Measurements from ENCODE around the gene SURF2.
"Not testable (repeated sequence)": the region's sequence is repeated elsewhere in the genome, so short reads cannot be mapped to it uniquely, and the experiment has no call there.

SURF2 gene

DNA sequence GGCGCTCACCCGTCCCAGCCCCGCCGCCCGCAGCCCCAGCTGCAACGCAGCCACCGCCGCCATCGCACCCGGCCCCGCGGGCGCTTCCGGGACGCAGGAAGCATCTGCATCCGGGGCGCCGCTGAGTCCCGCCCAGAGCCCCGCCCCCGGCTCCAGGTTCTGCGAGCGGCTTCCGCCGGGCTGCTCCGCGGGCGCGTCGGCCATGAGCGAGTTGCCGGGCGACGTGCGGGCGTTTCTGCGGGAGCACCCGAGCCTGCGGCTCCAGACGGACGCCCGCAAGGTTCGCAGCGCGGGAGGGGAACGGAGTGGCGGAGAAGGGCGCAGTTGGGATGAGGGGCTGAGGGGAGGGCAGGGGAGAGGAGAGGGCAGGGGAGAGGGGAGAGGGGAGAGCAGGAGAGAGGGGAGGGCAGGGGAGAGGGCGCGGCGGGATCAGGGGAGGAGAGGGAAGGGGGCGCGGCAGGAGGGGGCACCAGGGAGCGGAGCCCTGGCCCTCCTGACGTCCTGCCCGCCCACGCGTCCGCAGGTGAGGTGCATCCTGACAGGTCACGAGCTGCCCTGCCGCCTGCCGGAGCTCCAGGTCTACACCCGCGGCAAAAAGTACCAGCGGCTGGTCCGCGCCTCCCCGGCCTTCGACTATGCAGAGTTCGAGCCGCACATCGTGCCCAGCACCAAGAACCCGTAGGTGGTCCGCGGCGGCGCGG is at the start of gene SURF2, which contains the start of gene SURF1:
Gene SURF2, plus strand, starts transcription at position 160 of the 701 bp plus-strand sequence. Its CDS starts 43 bp downstream, at position 203.
Gene SURF1, minus strand, starts transcription at position 97 of the 701 bp plus-strand sequence. Its CDS starts 34 bp downstream, at position 63.
- intact Hi-C loops (cut with micrococcal nuclease), result loop anchor here (1.0 to 10.0 kb wide), 3 partner anchors 8 to 172 kb away; partner anchors contain the start of genes MED22, RPL7A and SLC2A6
- Mint-ChIP-seq H3K27me3 (no peaks in the 10 kb centered on the region), H3K36me3 (ENCODE audit: low read depth) (peaks cover 66% of the 10 kb centered on the region), H3K9me3 (no peaks in the 10 kb centered on the region), H3K4me3 (peak within 1 kb of the TSS; percentile 90), H3K27ac (peak within 1 kb of the TSS; percentile 79), H3K4me1 (ENCODE audit: low read depth) (peaks cover 35% of the 10 kb centered on the region)

DNA sequence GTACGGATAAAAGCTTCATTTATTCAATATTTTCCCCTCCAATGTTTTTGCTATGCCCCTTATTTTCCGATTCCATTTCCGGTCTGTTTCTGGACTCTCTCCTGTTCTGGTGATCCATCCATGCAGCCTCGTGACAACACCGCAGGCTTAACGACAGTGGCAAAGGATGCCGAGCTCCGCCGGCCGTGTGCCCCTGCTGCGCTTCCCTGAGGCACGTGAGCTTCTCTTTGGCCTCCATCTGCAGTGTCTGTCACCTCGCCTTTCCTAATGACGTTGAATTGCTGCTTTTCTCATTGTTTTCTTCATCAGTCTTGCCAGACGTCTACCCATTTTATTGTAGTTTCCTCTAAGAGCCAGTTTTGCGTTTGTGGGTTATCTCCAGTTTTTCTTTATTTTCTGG is 49.0 kb upstream of the SURF2 start:
- intact Hi-C loops (cut with micrococcal nuclease), result no loop called here
- Mint-ChIP-seq H3K27me3 (peaks cover 1% of the 10 kb centered on the region), H3K4me3 (no peak overlapping the region), H3K9me3 (peaks cover 11% of the 10 kb centered on the region), H3K36me3 (ENCODE audit: low read depth) (no peaks in the 10 kb centered on the region), H3K4me1 (ENCODE audit: low read depth) (no peaks in the 10 kb centered on the region), H3K27ac (no peak overlapping the region)

DNA sequence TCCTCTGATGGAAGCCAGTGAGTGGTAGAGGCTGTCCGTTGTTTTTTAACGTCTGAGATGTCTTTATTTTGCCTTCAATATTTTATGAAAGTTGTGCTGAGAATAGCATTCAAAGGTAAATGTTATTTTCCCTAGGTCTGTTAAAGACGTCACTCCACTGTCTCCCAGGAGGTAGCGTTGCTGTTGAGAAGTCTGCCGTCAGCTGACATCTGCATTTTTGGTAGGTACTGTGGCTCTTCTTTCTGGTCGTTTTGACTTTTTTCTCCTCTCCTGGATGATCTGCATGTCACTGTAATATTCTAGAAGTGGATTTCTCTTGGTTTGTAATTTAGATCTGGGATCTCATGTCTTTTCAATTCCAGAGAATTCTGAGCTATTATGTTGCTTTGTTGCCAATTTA is 46.7 kb upstream of the SURF2 start:
- Mint-ChIP-seq H3K4me1 (ENCODE audit: low read depth) (no peaks in the 10 kb centered on the region), H3K36me3 (ENCODE audit: low read depth) (no peaks in the 10 kb centered on the region), H3K4me3 (no peak overlapping the region), H3K9me3 (peaks cover 11% of the 10 kb centered on the region), H3K27me3 (peaks cover 3% of the 10 kb centered on the region), H3K27ac (no peak overlapping the region)
- intact Hi-C loops (cut with micrococcal nuclease), result no loop called here

DNA sequence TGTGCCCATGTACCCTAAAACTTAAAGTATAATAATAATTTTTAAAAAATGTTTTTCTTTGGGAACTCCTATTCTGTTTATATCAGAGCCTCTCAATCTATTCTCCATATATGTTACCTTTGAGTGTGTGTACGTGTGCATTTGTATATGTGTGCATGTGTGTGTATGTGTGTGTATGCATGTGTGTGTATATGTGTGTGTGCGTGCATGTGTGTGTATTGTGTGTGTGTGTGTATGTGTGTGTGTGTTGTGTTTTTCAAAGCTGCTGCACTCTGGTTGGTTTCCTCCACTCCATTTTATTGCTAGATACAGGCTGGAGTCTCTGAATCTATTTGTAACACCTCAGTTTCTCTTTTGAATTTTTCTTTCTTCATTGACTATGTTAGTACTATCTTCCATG is 40.4 kb upstream of the SURF2 start:
- Mint-ChIP-seq H3K27ac (no peak overlapping the region), H3K9me3 (no peaks in the 10 kb centered on the region), H3K36me3 (ENCODE audit: low read depth) (no peaks in the 10 kb centered on the region), H3K4me1 (ENCODE audit: low read depth) (no peaks in the 10 kb centered on the region), H3K4me3 (no peak overlapping the region), H3K27me3 (peaks cover 2% of the 10 kb centered on the region)
- intact Hi-C loops (cut with micrococcal nuclease), result no loop called here

DNA sequence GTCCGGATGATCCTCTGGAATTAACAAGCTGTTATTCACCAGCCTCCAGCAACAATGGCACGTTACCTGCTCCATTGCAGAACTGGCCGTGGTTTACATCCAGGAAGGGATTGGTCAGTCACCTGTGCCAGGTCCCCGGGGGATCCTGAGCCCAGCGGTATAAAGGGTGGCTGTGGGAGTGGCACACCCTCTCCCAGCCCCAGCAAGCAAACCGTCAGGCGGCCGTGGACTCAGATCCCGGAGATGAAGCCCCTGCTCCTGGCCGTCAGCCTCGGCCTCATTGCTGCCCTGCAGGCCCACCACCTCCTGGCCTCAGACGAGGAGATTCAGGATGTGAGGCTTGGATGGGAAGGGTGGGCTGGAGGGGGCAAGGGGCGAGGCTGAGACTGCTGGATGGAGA is 38.8 kb upstream of the SURF2 start:
- H3K36me3 Mint-ChIP-seq (ENCODE audit: low read depth); H3K4me1 Mint-ChIP-seq (ENCODE audit: low read depth); H3K4me3 Mint-ChIP-seq; H3K27me3 Mint-ChIP-seq; intact Hi-C loops (cut with micrococcal nuclease); H3K27ac Mint-ChIP-seq; H3K9me3 Mint-ChIP-seq: not testable (repeated sequence)

DNA sequence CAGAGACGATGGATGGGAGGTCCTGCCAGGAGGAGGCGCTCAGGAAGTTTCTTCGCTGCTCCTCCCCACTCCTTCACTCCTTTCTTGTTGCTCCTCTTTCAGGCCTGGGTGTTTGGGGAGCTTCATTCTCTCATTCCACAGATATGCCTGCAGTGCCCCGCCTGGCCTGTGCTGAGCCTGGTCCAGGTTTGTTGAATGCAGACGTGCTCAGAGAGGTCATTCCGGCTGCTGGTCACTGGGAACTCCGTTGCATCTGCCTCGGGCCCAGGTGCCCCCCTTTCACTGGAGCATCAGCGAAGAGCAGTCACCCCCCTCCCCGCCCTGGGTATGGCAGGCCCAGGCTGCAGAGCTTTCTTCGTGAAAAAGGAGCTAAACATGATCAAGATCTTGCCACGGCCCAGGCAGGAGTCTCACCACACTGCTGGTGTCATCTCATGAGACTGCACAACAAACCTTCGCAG is 35.9 kb upstream of the SURF2 start:
- no peaks in the 10 kb centered on the region for H3K36me3 Mint-ChIP-seq (ENCODE audit: low read depth)
- H3K27me3 Mint-ChIP-seq, result peaks cover 7% of the 10 kb centered on the region
- no peak overlapping the region for H3K27ac Mint-ChIP-seq
- no peaks in the 10 kb centered on the region for H3K9me3 Mint-ChIP-seq
- no peak overlapping the region for H3K4me3 Mint-ChIP-seq
- peaks cover 6% of the 10 kb centered on the region for H3K4me1 Mint-ChIP-seq (ENCODE audit: low read depth)
- intact Hi-C loops (cut with micrococcal nuclease), result no loop called here

DNA sequence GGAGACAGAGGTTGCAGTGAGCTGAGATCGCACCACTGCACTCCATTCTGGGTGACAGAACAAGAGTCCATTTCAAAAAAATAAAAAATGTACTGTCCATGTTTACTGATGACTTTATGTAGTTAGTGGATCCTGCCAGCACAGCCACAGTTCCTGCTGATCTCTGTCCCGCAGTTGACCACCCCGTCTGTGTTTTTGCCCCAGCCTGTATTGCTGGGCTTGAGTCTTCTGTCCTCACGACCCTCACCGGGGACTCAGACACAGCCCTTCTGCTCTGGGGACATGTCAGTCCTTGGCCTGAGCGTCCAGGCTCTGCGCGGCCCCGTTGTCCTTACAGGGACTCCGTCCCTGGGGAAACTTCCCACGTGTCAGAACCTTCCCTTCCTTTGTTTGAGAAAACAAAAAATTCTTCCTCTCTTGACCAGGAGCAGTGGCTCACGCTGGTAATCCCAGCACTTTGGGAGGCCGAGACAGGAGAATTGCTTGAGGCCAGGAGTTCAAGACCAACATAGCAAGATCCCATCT is 34.9 kb upstream of the SURF2 start:
- no peaks in the 10 kb centered on the region for H3K36me3 Mint-ChIP-seq (ENCODE audit: low read depth)
- intact Hi-C loops (cut with micrococcal nuclease), result no loop called here
- peaks cover 6% of the 10 kb centered on the region for H3K4me1 Mint-ChIP-seq (ENCODE audit: low read depth)
- H3K27me3 Mint-ChIP-seq, result peaks cover 7% of the 10 kb centered on the region
- H3K4me3 Mint-ChIP-seq, result no peak overlapping the region
- no peaks in the 10 kb centered on the region for H3K9me3 Mint-ChIP-seq
- H3K27ac Mint-ChIP-seq, result no peak overlapping the region

DNA sequence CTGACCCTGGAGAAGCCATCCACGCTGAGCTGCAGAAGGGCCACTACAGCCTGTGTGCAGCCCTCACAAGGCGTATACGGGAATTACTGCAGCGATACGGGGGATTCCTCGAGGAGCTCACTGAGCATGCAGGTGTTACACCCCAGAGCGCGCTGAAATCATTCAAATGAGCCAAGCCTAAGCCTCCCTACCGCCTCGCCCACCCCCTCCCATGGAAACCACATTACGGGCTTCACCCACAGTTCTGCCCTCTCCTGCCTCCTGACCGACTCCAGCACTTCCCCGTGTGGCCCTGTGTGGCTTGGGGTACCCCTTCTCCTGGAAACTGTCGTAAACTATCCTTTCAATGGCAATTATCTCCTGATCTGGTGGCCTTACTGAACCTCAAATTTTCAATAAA is 33.6 kb upstream of the SURF2 start:
- Mint-ChIP-seq H3K36me3 (ENCODE audit: low read depth) (no peaks in the 10 kb centered on the region), H3K4me3 (no peak overlapping the region), H3K27ac (no peak overlapping the region), H3K9me3 (no peaks in the 10 kb centered on the region), H3K4me1 (ENCODE audit: low read depth) (peaks cover 6% of the 10 kb centered on the region), H3K27me3 (peaks cover 7% of the 10 kb centered on the region)
- intact Hi-C loops (cut with micrococcal nuclease), result no loop called here

DNA sequence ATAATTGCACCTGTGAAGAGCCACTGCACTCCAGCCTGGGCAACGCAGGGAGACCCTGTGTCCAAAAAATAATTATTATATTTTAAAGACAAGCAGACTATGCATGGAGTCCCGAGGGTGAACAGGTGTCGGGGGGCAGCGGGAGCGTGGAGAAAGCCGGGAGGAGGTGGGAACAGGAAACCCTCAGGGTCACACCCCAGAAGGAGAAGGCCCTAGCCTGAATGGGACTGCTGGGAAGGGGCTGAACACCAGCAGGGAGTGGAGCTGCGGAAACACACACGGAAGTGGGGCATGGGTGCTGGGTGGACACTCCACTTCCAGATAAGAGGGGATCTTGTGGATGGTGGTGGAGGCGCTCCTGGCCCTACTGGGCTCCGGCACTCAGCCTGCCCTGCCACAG is 33.1 kb upstream of the SURF2 start:
- Mint-ChIP-seq H3K9me3 (no peaks in the 10 kb centered on the region), H3K27ac (no peak overlapping the region), H3K4me1 (ENCODE audit: low read depth) (peaks cover 6% of the 10 kb centered on the region), H3K36me3 (ENCODE audit: low read depth) (peaks cover 1% of the 10 kb centered on the region), H3K27me3 (peaks cover 7% of the 10 kb centered on the region), H3K4me3 (no peak overlapping the region)
- intact Hi-C loops (cut with micrococcal nuclease), result no loop called here

DNA sequence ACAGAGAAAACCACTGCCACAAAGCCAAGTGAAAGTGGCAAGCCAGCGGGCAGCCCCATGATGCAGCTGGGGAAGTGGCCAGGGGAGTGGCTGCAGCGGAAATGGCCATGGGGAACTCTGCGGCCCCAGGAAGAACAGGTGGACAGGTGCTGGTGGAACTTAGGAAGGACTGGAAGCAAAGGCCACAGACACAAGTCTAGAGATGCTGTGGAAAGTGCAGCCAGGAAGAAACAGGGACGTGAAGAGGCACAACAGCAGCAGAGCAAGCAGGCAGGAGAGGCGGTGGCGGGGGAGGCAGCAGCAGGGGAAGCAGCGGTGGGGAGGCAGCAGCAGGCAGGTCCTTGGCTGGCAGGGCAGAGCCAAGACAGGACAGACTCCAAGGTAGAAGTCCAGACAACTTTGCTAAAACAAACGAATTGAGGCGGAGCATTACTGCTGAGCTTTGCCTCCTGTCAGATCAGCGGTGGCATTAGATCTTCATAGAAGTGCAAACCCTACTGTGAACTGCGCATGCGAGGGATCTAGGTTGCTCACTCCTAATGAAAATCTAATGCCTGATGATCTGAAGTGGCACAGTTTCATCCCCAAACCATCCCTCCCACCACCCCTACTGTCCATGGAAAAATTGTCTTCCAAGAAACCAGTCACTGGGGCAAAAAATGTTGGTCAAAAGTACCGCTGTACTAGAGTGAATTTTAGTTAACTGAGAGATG is 32.2 kb upstream of the SURF2 start:
- Mint-ChIP-seq H3K36me3 (ENCODE audit: low read depth) (peaks cover 9% of the 10 kb centered on the region), H3K27me3 (peaks cover 7% of the 10 kb centered on the region), H3K4me3 (no peak overlapping the region), H3K9me3 (no peaks in the 10 kb centered on the region), H3K4me1 (ENCODE audit: low read depth) (peaks cover 12% of the 10 kb centered on the region), H3K27ac (peak overlapping the region; percentile 3)
- intact Hi-C loops (cut with micrococcal nuclease), result no loop called here

DNA sequence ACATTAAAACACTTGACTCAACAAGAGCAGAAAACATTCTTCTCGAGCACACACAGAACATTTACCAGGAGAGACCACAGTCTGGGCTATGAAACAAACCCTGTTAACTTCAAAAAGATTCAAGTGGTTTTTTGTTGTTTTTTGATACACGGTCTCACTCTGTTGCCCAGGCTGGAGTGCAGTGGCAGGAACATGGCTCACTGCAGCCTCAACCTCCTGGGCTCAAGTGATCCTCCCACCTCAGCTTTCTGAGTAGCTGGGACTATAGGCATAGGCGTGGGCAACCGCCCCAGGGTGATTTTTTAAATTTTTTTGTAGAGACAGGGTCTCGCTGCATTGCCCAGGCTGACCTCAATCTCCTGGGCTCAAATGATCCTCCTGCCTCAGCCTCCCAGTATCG is 29.3 kb upstream of the SURF2 start:
- intact Hi-C loops (cut with micrococcal nuclease), result loop anchor here (5.0 kb wide), 1 partner anchor 140 kb away; no protein-coding TSS in a partner anchor
- not testable (repeated sequence) for H3K9me3 Mint-ChIP-seq, H3K27ac Mint-ChIP-seq, H3K4me3 Mint-ChIP-seq, H3K27me3 Mint-ChIP-seq
- peaks cover 33% of the 10 kb centered on the region for H3K36me3 Mint-ChIP-seq (ENCODE audit: low read depth)
- peaks cover 30% of the 10 kb centered on the region for H3K4me1 Mint-ChIP-seq (ENCODE audit: low read depth)

DNA sequence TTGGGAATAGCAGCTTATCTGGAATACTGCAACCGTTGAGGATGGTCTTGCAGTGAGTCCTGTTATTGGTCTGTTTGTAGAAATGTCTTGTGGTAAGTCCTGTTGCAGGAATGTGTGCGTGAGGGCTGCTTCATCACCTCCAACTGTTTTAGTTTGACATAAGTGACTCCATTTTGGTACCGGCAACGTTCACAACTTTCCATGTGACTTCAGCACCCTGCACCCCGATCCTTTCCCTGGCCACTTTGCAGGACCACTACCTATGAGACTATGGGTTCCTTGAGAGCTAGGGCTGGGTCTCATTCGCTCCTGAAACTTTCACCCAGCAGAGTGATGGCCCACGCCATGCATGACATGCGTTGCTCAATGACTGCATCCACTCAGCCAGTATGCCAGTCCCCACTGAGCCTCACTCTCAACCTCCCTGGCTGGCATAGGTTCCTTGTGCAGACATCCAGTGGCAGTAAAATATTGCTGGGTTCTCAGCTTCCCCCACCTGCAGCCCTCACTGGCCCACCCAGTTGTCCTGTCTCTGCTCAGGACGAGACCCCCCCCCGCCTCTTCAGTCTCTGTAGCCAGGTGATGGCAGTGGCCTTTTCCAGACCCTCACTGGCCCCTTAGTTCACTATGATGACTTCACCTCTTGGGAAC is 28.4 kb upstream of the SURF2 start:
- Mint-ChIP-seq H3K9me3 (no peaks in the 10 kb centered on the region), H3K27ac (no peak overlapping the region), H3K36me3 (ENCODE audit: low read depth) (peaks cover 42% of the 10 kb centered on the region), H3K27me3 (peaks cover 5% of the 10 kb centered on the region), H3K4me1 (ENCODE audit: low read depth) (peaks cover 39% of the 10 kb centered on the region), H3K4me3 (no peak overlapping the region)
- intact Hi-C loops (cut with micrococcal nuclease), result loop anchor here (5.0 kb wide), 1 partner anchor 141 kb away; no protein-coding TSS in a partner anchor

DNA sequence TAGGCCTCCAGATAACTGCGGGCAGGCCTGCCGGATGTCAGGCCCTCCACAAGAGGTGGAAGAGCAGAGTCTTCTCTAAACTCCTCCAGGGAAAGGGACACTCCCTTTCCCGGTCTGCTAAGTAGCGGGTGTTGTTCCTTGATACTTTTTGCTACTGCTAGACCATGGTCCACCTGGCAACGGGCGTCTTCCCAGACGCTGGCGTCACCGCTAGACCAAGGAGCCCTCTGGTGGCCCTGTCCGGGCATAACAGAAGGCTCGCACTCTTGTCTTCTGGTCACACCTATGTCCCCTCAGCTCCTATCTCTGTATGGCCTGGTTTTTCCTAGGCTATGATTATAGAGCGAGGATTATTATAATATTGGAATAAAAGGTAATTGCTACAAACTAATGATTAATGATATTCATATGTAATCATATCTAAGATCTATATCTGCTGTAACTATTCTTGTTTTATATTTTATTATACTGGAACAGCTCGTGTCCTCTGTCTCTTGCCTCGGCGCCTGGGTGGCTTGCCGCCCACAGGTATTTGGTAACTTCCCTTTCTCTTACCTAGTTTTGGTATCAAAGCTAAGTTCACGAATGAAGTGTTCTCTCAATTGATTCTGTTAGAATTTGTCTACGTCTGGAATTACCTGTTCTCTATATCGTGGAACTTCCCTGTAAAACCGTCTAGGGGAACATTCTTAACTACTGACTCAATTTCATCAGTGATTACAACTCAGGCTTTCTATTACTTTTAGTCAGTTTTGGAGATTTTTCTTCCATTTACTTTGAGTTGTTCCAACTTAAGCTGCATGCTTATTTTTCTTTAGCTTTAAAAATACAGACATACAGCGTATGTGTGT is 26.8 kb upstream of the SURF2 start:
- not testable (repeated sequence) for H3K27me3 Mint-ChIP-seq, H3K9me3 Mint-ChIP-seq, H3K4me3 Mint-ChIP-seq, H3K27ac Mint-ChIP-seq
- intact Hi-C loops (cut with micrococcal nuclease), result loop anchor here (5.0 kb wide), 1 partner anchor 142 kb away; no protein-coding TSS in a partner anchor
- peaks cover 58% of the 10 kb centered on the region for H3K36me3 Mint-ChIP-seq (ENCODE audit: low read depth)
- peaks cover 49% of the 10 kb centered on the region for H3K4me1 Mint-ChIP-seq (ENCODE audit: low read depth)

Data from dendritic cell treated with granulocyte-macrophage colony-stimulating factor and Interleukin-4, amounts not matched to agents 40 ng/mL and 50 ng/mL, for 4 days (primary cell).